HEK293 (cell line): ENCODE measurements around the gene MBD3L2.
"Not testable (repeated sequence)": the region's sequence is repeated elsewhere in the genome, so short reads cannot be mapped to it uniquely, and the experiment has no call there.

Source experiments
- CTCF ChIA-PET: fragments of 350-600 bp; formaldehyde crosslinking; extraction: SDS; loops from one replicate; lab custom pipeline; 2021; ENCODE audit warnings: antibody characterized with exemption; lab: Yijun Ruan, JAX
- POLR2A ChIA-PET: fragments of 300-600 bp; formaldehyde crosslinking; extraction: SDS; loops from one replicate; lab custom pipeline; 2020; ENCODE audit warnings: antibody characterized with exemption, inconsistent platforms; lab: Yijun Ruan, JAX
- H3K27ac ChIP-seq: fragments of 200-500 bp; sonication (Bioruptor generic); 2 replicates; pipeline ENCODE4 v1.5.1; 2014; ENCODE audit warnings: low read depth, low read length, control low read depth, inconsistent platforms; ENCODE audit errors: extremely low read depth
- H3K36me3 ChIP-seq, 2 experiments: fragments of 200-500 bp in 1 of 2; sonication (Bioruptor generic) in 1 of 2; 1 replicate in 1 of 2; 2 replicates in 1 of 2; pipeline ENCODE4 v1.5.1; 2014 to 2017; ENCODE audit warnings: inconsistent platforms in 2 of 2, low read length in 2 of 2; ENCODE audit not compliant: control insufficient read depth in 2 of 2, insufficient read depth in 1 of 2
- H3K4me1 ChIP-seq: fragments of 200-500 bp; sonication (Bioruptor generic); 2 replicates; pipeline ENCODE4 v1.5.1; 2014; ENCODE audit warnings: mild to moderate bottlenecking, low read length, inconsistent platforms; ENCODE audit not compliant: control insufficient read depth, insufficient read depth
- H3K4me3 ChIP-seq: 2 replicates; pipeline ENCODE4 v1.5.1; 2011; ENCODE audit warnings: low read depth, mild to moderate bottlenecking, control low read depth, low read length, moderate library complexity
- H3K9me3 ChIP-seq: fragments of 200-500 bp; sonication (Bioruptor generic); 2 replicates; pipeline ENCODE4 v1.5.1; 2014; ENCODE audit warnings: low read depth, low read length, inconsistent platforms; ENCODE audit not compliant: control insufficient read depth, insufficient read depth
- HOXC10 ChIP-seq: sonication (generic); formaldehyde crosslinking; IDR thresholded peaks from 2 replicates; pipeline ENCODE4 v1.8.1; 2023; ENCODE audit warnings: mild to moderate bottlenecking, missing genetic modification reagents
- MEIS1 ChIP-seq: sonication (generic); formaldehyde crosslinking; IDR thresholded peaks from 2 replicates; pipeline ENCODE4 v1.8.1; 2022; ENCODE audit warnings: missing genetic modification reagents, mild to moderate bottlenecking, borderline replicate concordance
- ZBTB1 ChIP-seq: fragments of 450-650 bp; formaldehyde crosslinking; IDR thresholded peaks from 2 replicates; pipeline ENCODE4 v1.5.1; 2016; ENCODE audit warnings: missing biosample characterization, missing genetic modification characterization
- ZNF10 ChIP-seq: fragments of 450-650 bp; formaldehyde crosslinking; IDR thresholded peaks from 2 replicates; pipeline ENCODE4 v1.5.1; 2017; ENCODE audit warnings: missing biosample characterization, missing genetic modification characterization
- ZNF112 ChIP-seq: fragments of 450-650 bp; formaldehyde crosslinking; IDR thresholded peaks from 2 replicates; pipeline ENCODE4 v1.5.0; 2017; ENCODE audit warnings: missing biosample characterization, missing genetic modification characterization
- ZNF169 ChIP-seq: fragments of 450-650 bp; formaldehyde crosslinking; IDR thresholded peaks from 2 replicates; pipeline ENCODE4 v1.5.1; 2016; ENCODE audit warnings: missing biosample characterization, missing genetic modification characterization
- ZNF23 ChIP-seq: fragments of 450-650 bp; formaldehyde crosslinking; IDR thresholded peaks from 2 replicates; pipeline ENCODE4 v1.5.1; 2016; ENCODE audit warnings: missing biosample characterization, missing genetic modification characterization, borderline replicate concordance
- ZNF266 ChIP-seq: fragments of 450-650 bp; formaldehyde crosslinking; IDR thresholded peaks from 2 replicates; pipeline ENCODE4 v1.5.1; 2016; ENCODE audit warnings: missing biosample characterization, missing genetic modification characterization, low read depth
- ZNF292 ChIP-seq: fragments of 450-650 bp; formaldehyde crosslinking; IDR thresholded peaks from 2 replicates; pipeline ENCODE4 v1.5.1; 2016; ENCODE audit warnings: low read depth, missing biosample characterization, missing genetic modification characterization, borderline replicate concordance
- ZNF350 ChIP-seq: fragments of 450-650 bp; formaldehyde crosslinking; IDR thresholded peaks from 2 replicates; pipeline ENCODE4 v1.5.0; 2017; ENCODE audit warnings: missing biosample characterization, mild to moderate bottlenecking, missing genetic modification characterization
- ZNF596 ChIP-seq: fragments of 450-650 bp; IDR thresholded peaks from 2 replicates; pipeline ENCODE4 v1.5.0; 2018; ENCODE audit warnings: missing biosample characterization, mild to moderate bottlenecking, missing genetic modification characterization, moderate library complexity
- ZNF701 ChIP-seq: fragments of 450-650 bp; formaldehyde crosslinking; IDR thresholded peaks from 2 replicates; pipeline ENCODE4 v1.5.1; 2016; ENCODE audit warnings: missing biosample characterization, missing genetic modification characterization
- ZNF707 ChIP-seq: fragments of 450-650 bp; formaldehyde crosslinking; IDR thresholded peaks from 2 replicates; pipeline ENCODE4 v1.5.1; 2016; ENCODE audit warnings: missing biosample characterization, missing genetic modification characterization
- ZNF785 ChIP-seq: fragments of 450-650 bp; formaldehyde crosslinking; IDR thresholded peaks from 2 replicates; pipeline ENCODE4 v1.5.1; 2016; ENCODE audit warnings: missing biosample characterization, missing genetic modification characterization
- ZSCAN23 ChIP-seq: fragments of 450-650 bp; formaldehyde crosslinking; IDR thresholded peaks from 2 replicates; pipeline ENCODE4 v1.5.1; 2016; ENCODE audit warnings: missing biosample characterization, missing genetic modification characterization
- TF ChIP-seq, protein P1 (sequence below): fragments of 450-650 bp; formaldehyde crosslinking; optimal IDR thresholded peaks from 2 replicates; pipeline ENCODE3; 2016; ENCODE audit warnings: missing biosample characterization, mild to moderate bottlenecking, missing genetic modification characterization
- TF ChIP-seq, protein P2 (sequence below): fragments of 450-650 bp; formaldehyde crosslinking; IDR thresholded peaks from 2 replicates; pipeline ENCODE4 v1.5.1; 2016; ENCODE audit warnings: missing biosample characterization, missing genetic modification characterization

MBD3L2 gene

DNA sequence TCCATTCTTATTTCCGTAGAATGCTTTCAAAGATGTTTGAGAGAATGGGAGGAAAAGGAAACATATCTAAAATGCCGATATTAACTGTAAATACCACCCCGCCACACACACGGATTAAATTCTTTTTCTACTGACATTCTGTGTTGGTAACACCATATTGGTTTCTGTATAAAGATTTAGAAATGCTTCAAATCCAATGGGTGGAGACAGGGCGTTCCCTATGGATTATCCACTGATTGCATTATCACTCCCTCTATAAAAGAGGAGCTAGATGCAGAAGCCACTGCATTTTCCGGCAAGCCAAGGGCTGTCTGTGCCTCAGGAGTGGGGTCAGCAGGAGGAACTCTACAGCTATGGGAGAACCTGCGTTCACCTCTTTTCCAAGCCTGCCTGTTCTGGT, at the start of gene MBD3L2:
MBD3L2 (plus strand) TSS at position 301 of the 400 bp plus-strand sequence; CDS start at position 354, 53 bp downstream.
- H3K4me1 ChIP-seq, H3K27ac ChIP-seq, POLR2A ChIA-PET, H3K9me3 ChIP-seq, H3K4me3 ChIP-seq, H3K36me3 ChIP-seq, CTCF ChIA-PET: not testable (repeated sequence)

GRCh38 chr19:6999933-7000332, 49.2 kb upstream of the MBD3L2 start:
- ChIA-PET POLR2A (no interaction called here), CTCF (interaction anchor here (0.7 to 1.2 kb wide), 2 partner anchors 11 to 745 kb away, joined by 3 read pairs; no protein-coding TSS in a partner anchor)
- no peak overlapping the region for H3K4me3 ChIP-seq
- no peaks in the 10 kb centered on the region; a peak in 1 of 3 replicates for H3K36me3 ChIP-seq
- H3K9me3 ChIP-seq = no peaks in the 10 kb centered on the region
- no peaks in the 10 kb centered on the region for H3K4me1 ChIP-seq
- no peak overlapping the region for H3K27ac ChIP-seq
- no peak for TF ChIP-seq ZNF266 (tag by site-specific recombination)
- TF ChIP-seq ZNF707 (tag by site-specific recombination) = no peak
- TF ChIP-seq, protein P1, sequence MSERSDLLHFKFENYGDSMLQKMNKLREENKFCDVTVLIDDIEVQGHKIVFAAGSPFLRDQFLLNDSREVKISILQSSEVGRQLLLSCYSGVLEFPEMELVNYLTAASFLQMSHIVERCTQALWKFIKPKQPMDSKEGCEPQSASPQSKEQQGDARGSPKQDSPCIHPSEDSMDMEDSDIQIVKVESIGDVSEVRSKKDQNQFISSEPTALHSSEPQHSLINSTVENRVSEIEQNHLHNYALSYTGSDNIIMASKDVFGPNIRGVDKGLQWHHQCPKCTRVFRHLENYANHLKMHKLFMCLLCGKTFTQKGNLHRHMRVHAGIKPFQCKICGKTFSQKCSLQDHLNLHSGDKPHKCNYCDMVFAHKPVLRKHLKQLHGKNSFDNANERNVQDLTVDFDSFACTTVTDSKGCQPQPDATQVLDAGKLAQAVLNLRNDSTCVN (tag by site-specific recombination) = no peak
- no peak for TF ChIP-seq ZBTB1 (tag by site-specific recombination)
- no peak for TF ChIP-seq ZNF701 (tag by site-specific recombination)
- no peak for TF ChIP-seq HOXC10 (CRISPR knock-in tag)
- TF ChIP-seq ZNF10 = no peak
- TF ChIP-seq, protein P2, sequence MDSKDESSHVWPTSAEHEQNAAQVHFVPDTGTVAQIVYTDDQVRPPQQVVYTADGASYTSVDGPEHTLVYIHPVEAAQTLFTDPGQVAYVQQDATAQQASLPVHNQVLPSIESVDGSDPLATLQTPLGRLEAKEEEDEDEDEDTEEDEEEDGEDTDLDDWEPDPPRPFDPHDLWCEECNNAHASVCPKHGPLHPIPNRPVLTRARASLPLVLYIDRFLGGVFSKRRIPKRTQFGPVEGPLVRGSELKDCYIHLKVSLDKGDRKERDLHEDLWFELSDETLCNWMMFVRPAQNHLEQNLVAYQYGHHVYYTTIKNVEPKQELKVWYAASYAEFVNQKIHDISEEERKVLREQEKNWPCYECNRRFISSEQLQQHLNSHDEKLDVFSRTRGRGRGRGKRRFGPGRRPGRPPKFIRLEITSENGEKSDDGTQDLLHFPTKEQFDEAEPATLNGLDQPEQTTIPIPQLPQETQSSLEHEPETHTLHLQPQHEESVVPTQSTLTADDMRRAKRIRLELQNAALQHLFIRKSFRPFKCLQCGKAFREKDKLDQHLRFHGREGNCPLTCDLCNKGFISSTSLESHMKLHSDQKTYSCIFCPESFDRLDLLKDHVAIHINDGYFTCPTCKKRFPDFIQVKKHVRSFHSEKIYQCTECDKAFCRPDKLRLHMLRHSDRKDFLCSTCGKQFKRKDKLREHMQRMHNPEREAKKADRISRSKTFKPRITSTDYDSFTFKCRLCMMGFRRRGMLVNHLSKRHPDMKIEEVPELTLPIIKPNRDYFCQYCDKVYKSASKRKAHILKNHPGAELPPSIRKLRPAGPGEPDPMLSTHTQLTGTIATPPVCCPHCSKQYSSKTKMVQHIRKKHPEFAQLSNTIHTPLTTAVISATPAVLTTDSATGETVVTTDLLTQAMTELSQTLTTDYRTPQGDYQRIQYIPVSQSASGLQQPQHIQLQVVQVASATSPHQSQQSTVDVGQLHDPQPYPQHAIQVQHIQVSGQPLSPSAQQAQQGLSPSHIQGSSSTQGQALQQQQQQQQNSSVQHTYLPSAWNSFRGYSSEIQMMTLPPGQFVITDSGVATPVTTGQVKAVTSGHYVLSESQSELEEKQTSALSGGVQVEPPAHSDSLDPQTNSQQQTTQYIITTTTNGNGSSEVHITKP (tag by site-specific recombination) = no peak
- no peak for TF ChIP-seq ZNF23 (tag by site-specific recombination)
- no peak for TF ChIP-seq ZNF785 (tag by site-specific recombination)
- no peak for TF ChIP-seq ZNF112 (tag by site-specific recombination)
- no peak for TF ChIP-seq ZNF350 (tag by site-specific recombination)
- no peak for TF ChIP-seq ZNF596 (tag by site-specific recombination)
- TF ChIP-seq ZSCAN23 (tag by site-specific recombination) = no peak
- TF ChIP-seq ZNF169 (tag by site-specific recombination) = no peak
- TF ChIP-seq MEIS1 (CRISPR knock-in tag) = no peak
- TF ChIP-seq, all 188 proteins: peak for 0

DNA sequence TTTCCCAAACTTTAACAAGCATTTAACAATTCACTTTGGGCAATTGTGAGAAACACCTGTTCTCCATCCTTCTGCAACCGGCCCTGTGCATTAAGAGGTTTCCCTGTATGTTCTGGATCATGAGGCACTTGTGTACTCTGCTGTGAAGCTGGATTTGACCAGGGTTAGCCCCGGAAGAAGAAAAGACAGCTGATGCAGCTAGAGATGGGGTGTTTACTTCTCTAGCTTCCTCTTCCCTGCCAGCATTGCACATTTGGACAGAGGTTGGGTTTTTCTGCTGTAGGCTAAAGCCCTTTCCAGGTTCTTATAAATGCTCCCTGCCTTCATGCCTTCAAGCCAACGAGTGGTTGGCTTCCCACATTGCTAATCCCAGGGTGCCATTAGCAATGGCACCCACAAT, 48.8 kb upstream of the MBD3L2 start:
- Histone ChIP-seq H3K36me3 (no peaks in the 10 kb centered on the region; a peak in 1 of 3 replicates), H3K9me3 (no peaks in the 10 kb centered on the region), H3K4me3 (no peak overlapping the region), H3K4me1 (no peaks in the 10 kb centered on the region), H3K27ac (no peak overlapping the region)
- no peak for TF ChIP-seq ZNF292
- ChIA-PET POLR2A (interaction anchor here (0.5 kb wide), 1 partner anchor 138 kb away, joined by 5 read pairs; no protein-coding TSS in a partner anchor), CTCF (interaction anchor here (0.6 to 1.2 kb wide), 3 partner anchors 12 to 1542 kb away, joined by 3 to 5 read pairs (median 3); no protein-coding TSS in a partner anchor)
